NCI-H774 (cell line): ENCODE results near the gene CGNL1.

Experiments used
- DNase-seq: peaks from one replicate; lab custom pipeline; 2025; lab: John Stamatoyannopoulos, UW

The CGNL1 gene

GRCh38 chr15:57551715-57552677 is 175.7 kb downstream of the CGNL1 start:
- DNase-seq = no peak

- no peak for DNase-seq
These were observed 176.5 kb downstream of the CGNL1 start for GRCh38 chr15:57552678-57553334.

GRCh38 chr15:57553526-57553925 is 177.2 kb downstream of the CGNL1 start:
- no peak for DNase-seq

GRCh38 chr15:57554063-57554811 is 177.9 kb downstream of the CGNL1 start:
- no peak for DNase-seq

- DNase-seq = no peak
These were observed 178.5 kb downstream of the CGNL1 start for GRCh38 chr15:57554812-57555179.

GRCh38 chr15:57555270-57555669 is 179.0 kb downstream of the CGNL1 start:
- no peak for DNase-seq

GRCh38 chr15:57556040-57556439 is 179.7 kb downstream of the CGNL1 start:
- DNase-seq = no peak

- no peak for DNase-seq
These were observed 181.0 kb downstream of the CGNL1 start for GRCh38 chr15:57557267-57557666.

- no peak for DNase-seq
These were observed 181.5 kb downstream of the CGNL1 start for GRCh38 chr15:57557810-57558209.

- DNase-seq = peak; percentile 26
These were observed 183.6 kb downstream of the CGNL1 start for GRCh38 chr15:57559875-57560274.

- peak; percentile 8 for DNase-seq
These were observed 184.9 kb downstream of the CGNL1 start for GRCh38 chr15:57561041-57561711.

GRCh38 chr15:57562196-57562769 is 186.0 kb downstream of the CGNL1 start:
- no peak for DNase-seq

GRCh38 chr15:57563416-57563815 is 187.1 kb downstream of the CGNL1 start:
- DNase-seq = no peak

GRCh38 chr15:57565311-57565710 is 189.0 kb downstream of the CGNL1 start:
- no peak for DNase-seq

GRCh38 chr15:57566834-57567233 is 190.5 kb downstream of the CGNL1 start:
- no peak for DNase-seq

- no peak for DNase-seq
These were observed 191.6 kb downstream of the CGNL1 start for GRCh38 chr15:57567891-57568290.

GRCh38 chr15:57568299-57568698 is 192.0 kb downstream of the CGNL1 start:
- DNase-seq = no peak

- DNase-seq = no peak
These were observed 194.0 kb downstream of the CGNL1 start for GRCh38 chr15:57570340-57570739.

- DNase-seq = no peak
These were observed 194.7 kb downstream of the CGNL1 start for GRCh38 chr15:57570994-57571393.

GRCh38 chr15:57571725-57572124 is 195.4 kb downstream of the CGNL1 start:
- DNase-seq = no peak

- no peak for DNase-seq
These were observed 196.2 kb downstream of the CGNL1 start for GRCh38 chr15:57572468-57572867.

GRCh38 chr15:57573151-57573550 is 196.8 kb downstream of the CGNL1 start:
- no peak for DNase-seq
